ENCODE data around the gene MRPL44.

DNA sequence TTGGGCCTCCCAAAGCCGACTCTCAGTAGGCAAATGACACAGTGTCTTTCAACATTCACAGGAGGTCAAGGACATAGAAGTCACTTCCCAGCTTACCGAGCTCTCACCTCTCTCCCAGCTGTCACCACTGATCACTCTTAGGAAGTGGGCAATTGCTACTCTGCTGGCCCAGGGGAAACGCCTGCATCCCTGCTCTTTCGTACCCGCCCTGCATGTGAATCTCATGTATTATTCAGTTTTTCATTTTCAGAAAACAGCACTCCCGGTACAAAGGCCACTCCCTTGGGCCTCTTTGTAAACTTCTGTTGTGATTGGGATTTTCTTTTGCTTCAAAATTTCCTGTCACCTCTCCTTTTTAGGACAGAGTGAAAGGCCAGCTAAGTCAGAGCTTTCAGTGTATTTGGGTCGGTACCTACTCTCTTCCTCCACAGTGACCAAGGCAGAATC lies 15.4 kb downstream of the MRPL44 start:
- TF ChIP-seq POLR2AphosphoS5 (IDR thresholded peaks at IDR 0.05) (no peak), POLR2A (IDR thresholded peaks at IDR 0.05) (no peak)
